ENCODE measurements around the gene TARBP1. TPM values are rescaled to one million over a fixed set of nuclear protein-coding genes. Genes with fewer than 3 reads are reported as not detected.
"Not testable (repeated sequence)": the region's sequence is repeated elsewhere in the genome, so short reads cannot be mapped to it uniquely, and the experiment has no call there.

Gene TARBP1
- total RNA-seq, 6 donors from 2014 or later, result 17.6 to 51.2 (median 25.8) TPM

DNA sequence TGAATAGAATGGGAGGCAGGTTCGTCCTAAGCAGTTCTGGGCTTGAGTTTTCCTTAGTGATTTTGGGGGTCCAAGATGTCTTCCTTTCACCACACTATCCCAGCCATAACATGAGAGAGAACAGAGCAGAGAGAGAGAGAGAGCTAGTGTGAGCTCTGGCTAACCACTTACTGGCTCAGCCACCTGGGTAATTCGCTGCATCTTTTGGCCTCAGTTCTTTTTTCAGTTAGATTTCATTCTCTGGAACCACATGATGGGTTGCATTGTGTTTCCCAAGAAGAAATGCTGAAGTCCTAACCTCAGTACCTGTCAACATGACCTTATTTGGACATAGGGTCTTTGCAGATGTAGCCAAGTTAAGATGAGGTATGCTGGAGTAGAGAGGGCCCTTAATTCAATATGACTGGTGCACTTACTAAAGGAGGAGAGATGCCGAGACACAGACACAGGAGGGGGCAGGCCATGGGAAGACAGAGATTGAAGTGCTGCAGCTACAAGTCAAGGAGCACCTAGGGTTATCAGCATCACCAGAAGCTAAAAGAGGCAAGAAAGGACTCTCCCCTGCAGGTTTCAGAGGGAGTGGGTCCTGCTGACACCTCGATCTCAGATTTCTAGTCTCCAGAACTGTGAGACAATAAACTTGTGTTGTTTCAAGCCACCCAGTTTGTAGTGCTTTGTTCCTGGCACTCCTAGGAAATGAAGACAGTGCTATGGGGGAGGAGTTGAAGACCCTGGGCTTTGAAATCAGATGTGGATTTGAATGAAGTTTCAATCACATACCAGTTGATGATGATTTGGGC lies 26.2 kb upstream of the TARBP1 start:
- no peaks in the 10 kb centered on the region for H3K27me3 ChIP-seq
- H3K27ac ChIP-seq, result peak overlapping the region in 2 of 4 donors; percentile 2 to 40
- no peak overlapping the region for H3K4me3 ChIP-seq
- no peaks in the 10 kb centered on the region for H3K36me3 ChIP-seq
- 85 to 92% methylated on average over 4 of the region's 4 CpGs for WGBS, 2 donors
- TF ChIP-seq POLR2AphosphoS5 (IDR thresholded peaks at IDR 0.05), result no peak
- TF ChIP-seq, protein P1, sequence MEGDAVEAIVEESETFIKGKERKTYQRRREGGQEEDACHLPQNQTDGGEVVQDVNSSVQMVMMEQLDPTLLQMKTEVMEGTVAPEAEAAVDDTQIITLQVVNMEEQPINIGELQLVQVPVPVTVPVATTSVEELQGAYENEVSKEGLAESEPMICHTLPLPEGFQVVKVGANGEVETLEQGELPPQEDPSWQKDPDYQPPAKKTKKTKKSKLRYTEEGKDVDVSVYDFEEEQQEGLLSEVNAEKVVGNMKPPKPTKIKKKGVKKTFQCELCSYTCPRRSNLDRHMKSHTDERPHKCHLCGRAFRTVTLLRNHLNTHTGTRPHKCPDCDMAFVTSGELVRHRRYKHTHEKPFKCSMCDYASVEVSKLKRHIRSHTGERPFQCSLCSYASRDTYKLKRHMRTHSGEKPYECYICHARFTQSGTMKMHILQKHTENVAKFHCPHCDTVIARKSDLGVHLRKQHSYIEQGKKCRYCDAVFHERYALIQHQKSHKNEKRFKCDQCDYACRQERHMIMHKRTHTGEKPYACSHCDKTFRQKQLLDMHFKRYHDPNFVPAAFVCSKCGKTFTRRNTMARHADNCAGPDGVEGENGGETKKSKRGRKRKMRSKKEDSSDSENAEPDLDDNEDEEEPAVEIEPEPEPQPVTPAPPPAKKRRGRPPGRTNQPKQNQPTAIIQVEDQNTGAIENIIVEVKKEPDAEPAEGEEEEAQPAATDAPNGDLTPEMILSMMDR (IDR thresholded peaks at IDR 0.05), result no peak
- TF ChIP-seq POLR2A (IDR thresholded peaks at IDR 0.05), result no peak
- TF ChIP-seq EP300 (IDR thresholded peaks at IDR 0.05), result no peak
- H3K4me1 ChIP-seq, result peaks cover 3 to 5% (median 3%) of the 10 kb centered on the region in 4 donors
- no peak for DNase-seq
- no peaks in the 10 kb centered on the region for H3K9me3 ChIP-seq
- no peak for ATAC-seq (ENCODE audit: low FRiP score in 2 of 2)

DNA sequence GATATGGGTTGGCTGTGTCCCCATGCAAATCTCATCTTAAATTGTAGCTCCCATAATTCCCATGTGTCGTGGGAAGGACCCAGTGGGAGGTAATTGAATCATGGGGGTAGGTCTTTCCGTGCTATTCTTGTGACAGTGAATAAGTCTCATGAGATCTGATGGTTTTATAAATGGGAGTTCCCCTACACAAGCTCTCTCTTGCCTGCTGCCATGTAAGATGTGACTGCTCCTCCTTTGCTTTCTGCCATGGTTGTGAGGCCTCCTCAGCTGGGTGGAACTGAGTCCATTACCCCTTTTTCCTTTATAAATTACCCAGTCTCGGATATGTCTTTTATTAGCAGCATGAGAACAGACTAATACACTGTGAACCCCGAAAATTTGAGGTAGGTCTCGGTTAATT lies 25.3 kb upstream of the TARBP1 start:
- not testable (repeated sequence) for DNase-seq, H3K27me3 ChIP-seq
- 77 to 87% methylated on average over 5 of the region's 5 CpGs for WGBS, 2 donors

DNA sequence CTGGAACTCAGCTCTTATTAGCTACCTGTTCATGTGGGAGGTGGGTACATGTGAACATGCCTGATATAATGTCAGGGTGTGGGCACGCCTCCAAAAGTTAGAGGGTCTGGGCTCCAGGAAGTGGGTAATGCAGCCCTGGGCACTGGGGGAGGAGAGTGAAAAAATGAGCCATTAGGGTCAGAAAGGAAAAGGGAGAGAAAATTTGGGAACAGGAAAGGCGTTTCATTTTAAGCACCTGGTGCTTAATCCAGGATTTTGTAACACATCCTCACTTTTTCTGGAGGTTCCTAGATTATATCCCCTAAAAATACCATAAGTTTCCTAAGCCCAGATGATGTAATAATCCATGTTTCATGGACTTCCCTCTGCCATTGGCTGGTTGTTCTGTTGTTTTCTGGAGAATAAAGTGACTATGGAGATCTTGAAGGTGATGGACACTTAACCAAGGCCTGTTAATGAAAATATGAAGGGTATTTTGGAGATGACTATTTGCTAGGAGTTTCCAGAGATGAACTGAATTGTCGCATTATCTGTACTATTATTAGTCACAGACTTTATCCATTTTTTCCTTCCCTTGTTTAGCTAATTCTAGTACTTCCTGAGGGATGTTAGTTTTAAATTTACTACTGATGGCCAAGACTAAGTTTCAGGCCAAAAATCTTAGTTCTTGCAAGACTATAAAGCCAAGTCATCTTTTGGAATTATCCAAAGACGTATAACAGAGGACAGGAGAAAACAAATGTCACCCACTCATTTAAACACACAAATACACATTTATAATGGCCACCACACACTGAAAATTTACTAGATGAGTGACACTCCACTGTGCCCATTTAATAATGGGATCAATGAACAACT lies 24.4 kb upstream of the TARBP1 start:
- ATAC-seq (ENCODE audit: low FRiP score in 2 of 2) (no peak), DNase-seq (no peak)
- Histone ChIP-seq H3K4me3 (no peak overlapping the region), H3K27ac (peak overlapping the region in 1 of 4 donors; percentile 10), H3K4me1 (peaks cover 13 to 23% (median 17%) of the 10 kb centered on the region in 4 donors), H3K27me3 (no peaks in the 10 kb centered on the region), H3K36me3 (no peaks in the 10 kb centered on the region), H3K9me3 (no peaks in the 10 kb centered on the region)
- no peak for TF ChIP-seq POLR2AphosphoS5 (IDR thresholded peaks at IDR 0.05)
- TF ChIP-seq POLR2A (IDR thresholded peaks at IDR 0.05), result no peak
- no peak for TF ChIP-seq EP300 (IDR thresholded peaks at IDR 0.05)
- TF ChIP-seq, protein P1 (IDR thresholded peaks at IDR 0.05), result no peak
- 74 to 77% methylated on average over 4 of the region's 4 CpGs for WGBS, 2 donors

More for the DNA sequence above, 25.3 kb upstream of the TARBP1 start:
- not testable (repeated sequence) for H3K27ac ChIP-seq; H3K9me3 ChIP-seq; ATAC-seq (ENCODE audit: low FRiP score in 2 of 2); H3K36me3 ChIP-seq; H3K4me3 ChIP-seq
- peaks cover 7 to 14% (median 12%) of the 10 kb centered on the region in 4 donors for H3K4me1 ChIP-seq

DNA sequence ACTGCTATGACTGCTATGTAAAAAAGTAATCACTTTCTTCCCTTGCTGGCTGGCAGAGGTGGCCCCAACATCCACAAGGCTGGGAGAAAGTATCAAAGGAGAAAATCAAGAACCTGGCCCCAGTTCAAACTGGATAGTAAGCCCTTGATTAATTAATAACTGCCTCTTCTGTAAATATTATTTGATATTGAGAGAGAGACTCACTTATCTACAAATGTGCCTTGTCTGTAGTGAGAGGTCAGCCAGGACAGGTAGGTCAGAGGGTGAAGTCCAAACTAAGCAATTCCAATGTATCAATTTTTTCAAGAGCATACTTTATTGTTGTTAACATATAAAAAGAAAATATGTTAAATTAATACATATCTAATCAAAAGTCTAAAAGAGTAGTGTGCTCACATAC lies 23.8 kb upstream of the TARBP1 start:
- TF ChIP-seq POLR2A (IDR thresholded peaks at IDR 0.05) (no peak), POLR2AphosphoS5 (IDR thresholded peaks at IDR 0.05) (no peak), EP300 (IDR thresholded peaks at IDR 0.05) (no peak)
- TF ChIP-seq, protein P1 (IDR thresholded peaks at IDR 0.05), result no peak
- Histone ChIP-seq H3K4me1 (peaks cover 13 to 23% (median 17%) of the 10 kb centered on the region in 4 donors), H3K27ac (peak overlapping the region in 1 of 4 donors; percentile 10), H3K27me3 (no peaks in the 10 kb centered on the region), H3K36me3 (no peaks in the 10 kb centered on the region), H3K9me3 (no peaks in the 10 kb centered on the region), H3K4me3 (no peak overlapping the region)
- DNase-seq, result no peak
- ATAC-seq (ENCODE audit: low FRiP score in 2 of 2), result no peak

DNA sequence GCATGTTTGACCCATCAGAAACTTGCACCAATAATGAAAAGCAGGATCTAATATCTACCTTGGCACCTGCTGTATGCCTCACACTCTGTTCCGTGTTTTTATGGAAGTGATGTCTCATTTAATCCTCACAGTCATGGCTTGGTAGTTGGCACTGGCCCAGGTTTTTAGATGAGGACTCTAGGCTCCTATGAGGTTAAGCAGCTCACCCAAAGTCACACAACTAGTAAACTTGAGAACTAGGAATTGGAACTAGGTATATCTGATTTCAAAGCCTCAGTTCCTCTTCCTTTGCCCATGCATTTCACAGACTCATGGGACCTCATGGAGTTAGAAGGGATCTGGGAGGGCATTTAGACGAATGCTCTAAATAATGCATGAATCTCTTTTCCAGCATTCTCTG lies 21.3 kb upstream of the TARBP1 start:
- H3K4me3 ChIP-seq, result no peak overlapping the region
- ATAC-seq (ENCODE audit: low FRiP score in 2 of 2) (peak in 1 of 2 donors; percentile 4), DNase-seq (no peak)
- H3K36me3 ChIP-seq, result no peaks in the 10 kb centered on the region
- H3K27ac ChIP-seq, result peak overlapping the region in 3 of 4 donors; percentile 72 to 86 (median 84)
- no peaks in the 10 kb centered on the region for H3K9me3 ChIP-seq
- peaks cover 11 to 23% (median 16%) of the 10 kb centered on the region in 4 donors for H3K4me1 ChIP-seq
- no peaks in the 10 kb centered on the region for H3K27me3 ChIP-seq
- TF ChIP-seq EP300 (IDR thresholded peaks at IDR 0.05), result no peak
- TF ChIP-seq POLR2AphosphoS5 (IDR thresholded peaks at IDR 0.05), result no peak
- TF ChIP-seq POLR2A (IDR thresholded peaks at IDR 0.05), result no peak
- TF ChIP-seq, protein P1 (IDR thresholded peaks at IDR 0.05), result no peak
- WGBS, 2 donors, result 43 to 73% methylated on average over 2 of the region's 2 CpGs
